ENCODE measurements around the gene RIPK4. TPM values are rescaled to one million over a fixed set of nuclear protein-coding genes. Genes with fewer than 3 reads are reported as not detected.
"Not testable (repeated sequence)": the region's sequence is repeated elsewhere in the genome, so short reads cannot be mapped to it uniquely, and the experiment has no call there.

The RIPK4 gene
- total RNA-seq, 2 experiments from 2014 or later: 0.56 to 0.64 TPM

- Mint-ChIP-seq H3K27me3 (peaks cover 11% of the 10 kb centered on the region), H3K27ac (no peak overlapping the region), H3K36me3 (ENCODE audit: low read depth) (no peaks in the 10 kb centered on the region), H3K4me1 (peaks cover 9% of the 10 kb centered on the region), H3K9me3 (ENCODE audit: low read depth) (peaks cover 8% of the 10 kb centered on the region), H3K4me3 (no peak overlapping the region)
- POLR2A ChIA-PET: no interaction called here
- DNase-seq (no peak), ATAC-seq (no peak)
- intact Hi-C loops (cut with DNase I, micrococcal nuclease): no loop called here
- CTCF ChIA-PET: no interaction called here
Observed at GRCh38 chr21:41707231-41707959, 59.5 kb downstream of the RIPK4 start.

DNA sequence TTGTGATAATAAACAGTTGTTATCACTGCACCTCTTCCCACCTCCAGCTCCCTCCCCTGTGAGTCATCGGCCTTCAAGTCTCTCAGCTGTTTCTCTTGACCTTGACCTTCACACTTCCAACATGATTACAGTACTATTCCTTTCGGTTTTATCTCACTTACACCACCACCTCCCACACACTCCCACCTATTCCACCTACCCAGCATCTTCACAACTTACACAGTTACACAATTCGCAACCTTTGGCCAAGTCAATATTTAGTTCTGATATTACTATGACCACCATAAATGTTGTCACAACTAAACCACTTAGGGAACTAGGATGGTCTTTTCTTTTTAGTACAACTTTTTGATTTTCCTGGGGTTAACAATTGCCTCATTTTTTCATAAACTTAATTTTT lies 60.2 kb downstream of the RIPK4 start:
- intact Hi-C loops (cut with DNase I, micrococcal nuclease): no loop called here
- H3K27me3 Mint-ChIP-seq: peaks cover 8% of the 10 kb centered on the region
- POLR2A ChIA-PET: no interaction called here
- H3K4me3 Mint-ChIP-seq: no peak overlapping the region
- peaks cover 8% of the 10 kb centered on the region for H3K9me3 Mint-ChIP-seq (ENCODE audit: low read depth)
- no peaks in the 10 kb centered on the region for H3K36me3 Mint-ChIP-seq (ENCODE audit: low read depth)
- peaks cover 9% of the 10 kb centered on the region for H3K4me1 Mint-ChIP-seq
- peak; percentile 60 for ATAC-seq
- DNase-seq: peak; percentile 58
- CTCF ChIA-PET: no interaction called here
- H3K27ac Mint-ChIP-seq: no peak overlapping the region

DNA sequence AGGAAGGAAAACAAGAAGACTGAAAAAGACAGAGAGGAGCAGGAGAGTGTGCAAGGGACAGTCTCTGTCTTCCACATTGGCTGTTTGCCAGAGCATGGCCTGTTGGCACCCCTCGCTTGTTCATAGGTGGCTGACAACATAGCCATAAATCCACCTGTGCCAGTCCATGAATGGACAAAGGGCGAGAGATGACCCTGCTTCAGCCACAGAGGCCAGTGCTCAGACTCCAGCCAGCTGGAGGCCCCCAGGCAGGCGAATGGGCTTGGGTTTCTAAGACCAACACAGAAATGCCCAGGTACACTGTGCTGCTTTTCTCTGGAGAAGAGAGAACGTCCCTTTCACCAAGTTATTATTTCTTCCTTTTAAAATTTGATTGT lies 60.6 kb downstream of the RIPK4 start:
- Mint-ChIP-seq H3K36me3 (ENCODE audit: low read depth) (no peaks in the 10 kb centered on the region), H3K4me3 (no peak overlapping the region), H3K9me3 (ENCODE audit: low read depth) (peaks cover 8% of the 10 kb centered on the region), H3K27me3 (peaks cover 7% of the 10 kb centered on the region), H3K27ac (no peak overlapping the region), H3K4me1 (peaks cover 9% of the 10 kb centered on the region)
- intact Hi-C loops (cut with DNase I, micrococcal nuclease): no loop called here
- ChIA-PET POLR2A (no interaction called here), CTCF (no interaction called here)
- ATAC-seq: no peak
- no peak for DNase-seq

GRCh38 chr21:41705546-41706262 lies 61.1 kb downstream of the RIPK4 start:
- Mint-ChIP-seq H3K4me3 (no peak overlapping the region), H3K4me1 (peaks cover 9% of the 10 kb centered on the region), H3K36me3 (ENCODE audit: low read depth) (no peaks in the 10 kb centered on the region), H3K27ac (no peak overlapping the region), H3K27me3 (peaks cover 10% of the 10 kb centered on the region), H3K9me3 (ENCODE audit: low read depth) (peaks cover 8% of the 10 kb centered on the region)
- ChIA-PET POLR2A (no interaction called here), CTCF (no interaction called here)
- intact Hi-C loops (cut with DNase I, micrococcal nuclease): no loop called here
- DNase-seq (no peak), ATAC-seq (no peak)

- no peak overlapping the region for H3K4me3 Mint-ChIP-seq
- peaks cover 8% of the 10 kb centered on the region for H3K9me3 Mint-ChIP-seq (ENCODE audit: low read depth)
- ChIA-PET CTCF (no interaction called here), POLR2A (no interaction called here)
- intact Hi-C loops (cut with DNase I, micrococcal nuclease): no loop called here
- DNase-seq (no peak), ATAC-seq (no peak)
- H3K36me3 Mint-ChIP-seq (ENCODE audit: low read depth): no peaks in the 10 kb centered on the region
- H3K27ac Mint-ChIP-seq: no peak overlapping the region
- H3K27me3 Mint-ChIP-seq: peaks cover 6% of the 10 kb centered on the region
- peaks cover 9% of the 10 kb centered on the region for H3K4me1 Mint-ChIP-seq
Observed at GRCh38 chr21:41703857-41704501, 62.9 kb downstream of the RIPK4 start.

DNA sequence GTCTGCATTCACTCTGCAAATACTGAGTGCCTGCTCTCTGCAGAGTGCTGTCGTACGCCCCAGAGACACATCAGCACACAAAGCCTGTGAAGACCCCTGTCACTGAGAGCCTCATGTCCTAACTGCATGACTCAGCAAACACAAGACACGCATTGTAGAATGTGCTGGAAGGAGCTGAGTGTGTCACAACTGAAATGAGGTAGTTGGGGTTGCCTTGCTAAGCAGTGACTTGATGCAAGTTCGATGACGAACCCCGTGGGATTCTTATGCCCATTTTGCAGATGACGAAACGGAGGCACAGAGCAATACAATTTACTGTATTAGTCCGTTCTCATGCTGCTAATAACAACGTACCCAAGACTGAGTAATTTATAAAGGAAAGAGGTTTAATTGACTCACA lies 65.1 kb downstream of the RIPK4 start:
- CTCF ChIA-PET: no interaction called here
- DNase-seq (no peak), ATAC-seq (no peak)
- intact Hi-C loops (cut with DNase I, micrococcal nuclease): no loop called here
- Mint-ChIP-seq H3K27ac (no peak overlapping the region), H3K36me3 (ENCODE audit: low read depth) (no peaks in the 10 kb centered on the region), H3K9me3 (ENCODE audit: low read depth) (peaks cover 2% of the 10 kb centered on the region), H3K4me1 (peaks cover 2% of the 10 kb centered on the region), H3K27me3 (peaks cover 3% of the 10 kb centered on the region), H3K4me3 (no peak overlapping the region)
- POLR2A ChIA-PET: no interaction called here

DNA sequence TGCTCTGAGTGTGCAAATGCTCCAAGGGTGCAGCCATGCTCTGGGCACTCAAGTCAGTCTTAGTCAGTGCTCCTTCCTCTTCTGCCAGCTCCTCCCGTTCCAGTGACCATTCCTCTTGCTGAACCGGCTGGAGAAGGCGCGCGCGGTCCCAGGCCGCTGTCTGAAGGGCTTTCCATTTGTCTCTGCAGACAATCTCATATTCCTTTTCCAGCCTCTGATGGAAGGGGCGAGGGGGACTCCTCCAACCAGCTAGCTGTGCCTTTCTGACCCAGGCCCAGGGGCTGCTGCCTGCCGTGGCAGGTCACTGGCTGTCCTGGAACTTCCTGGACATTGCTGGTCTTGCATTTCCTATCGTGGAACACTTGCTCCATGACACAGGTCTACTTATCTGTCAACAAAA lies 67.5 kb downstream of the RIPK4 start:
- no peaks in the 10 kb centered on the region for H3K4me1 Mint-ChIP-seq
- no peak overlapping the region for H3K27ac Mint-ChIP-seq
- ChIA-PET CTCF (interaction anchor here (1.3 kb wide), 1 partner anchor 14 kb away, joined by 5 read pairs; no protein-coding TSS in a partner anchor), POLR2A (no interaction called here)
- H3K36me3 Mint-ChIP-seq (ENCODE audit: low read depth): no peaks in the 10 kb centered on the region
- no peak for ATAC-seq
- H3K4me3 Mint-ChIP-seq: no peak overlapping the region
- peaks cover 4% of the 10 kb centered on the region for H3K27me3 Mint-ChIP-seq
- H3K9me3 Mint-ChIP-seq (ENCODE audit: low read depth): no peaks in the 10 kb centered on the region
- intact Hi-C loops (cut with DNase I, micrococcal nuclease): no loop called here
- DNase-seq: no peak

DNA sequence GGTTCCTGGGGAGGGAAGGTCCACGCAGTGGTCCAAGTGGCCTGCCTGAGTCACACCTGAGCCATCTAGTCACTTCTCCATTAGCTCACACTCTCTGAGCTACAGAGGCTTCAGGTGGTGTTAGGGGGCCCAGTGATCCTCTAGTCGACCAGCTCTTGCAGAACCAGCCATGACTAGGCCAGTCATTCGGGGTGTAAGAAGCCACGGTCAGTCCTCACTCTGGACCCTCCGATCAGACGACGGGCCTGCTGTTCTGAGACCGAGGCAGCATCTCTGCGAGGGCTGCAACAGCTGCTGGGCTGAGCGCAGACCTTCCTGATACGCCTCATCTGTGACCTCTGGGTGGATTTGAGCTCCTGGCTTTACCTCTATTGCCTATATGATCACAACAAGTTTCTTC lies 68.8 kb downstream of the RIPK4 start:
- ATAC-seq (no peak), DNase-seq (no peak)
- H3K9me3 Mint-ChIP-seq (ENCODE audit: low read depth): no peaks in the 10 kb centered on the region
- intact Hi-C loops (cut with DNase I, micrococcal nuclease): no loop called here
- H3K4me3 Mint-ChIP-seq: no peak overlapping the region
- H3K27me3 Mint-ChIP-seq: peaks cover 10% of the 10 kb centered on the region
- ChIA-PET CTCF (interaction anchor here (0.8 to 1.3 kb wide), 2 partner anchors 12 to 34 kb away, joined by 3 to 5 read pairs; no protein-coding TSS in a partner anchor), POLR2A (no interaction called here)
- H3K4me1 Mint-ChIP-seq: no peaks in the 10 kb centered on the region
- no peaks in the 10 kb centered on the region for H3K36me3 Mint-ChIP-seq (ENCODE audit: low read depth)
- no peak overlapping the region for H3K27ac Mint-ChIP-seq

GRCh38 chr21:41695513-41695912 lies 71.3 kb downstream of the RIPK4 start:
- ChIA-PET POLR2A (no interaction called here), CTCF (interaction anchor here (1.0 kb wide), 1 partner anchor 26 kb away, joined by 3 read pairs; no protein-coding TSS in a partner anchor)
- intact Hi-C loops (cut with DNase I, micrococcal nuclease): no loop called here
- no peak overlapping the region for H3K27ac Mint-ChIP-seq
- DNase-seq: no peak
- H3K27me3 Mint-ChIP-seq: peaks cover 14% of the 10 kb centered on the region
- H3K4me1 Mint-ChIP-seq: no peaks in the 10 kb centered on the region
- no peak for ATAC-seq
- no peaks in the 10 kb centered on the region for H3K36me3 Mint-ChIP-seq (ENCODE audit: low read depth)
- H3K9me3 Mint-ChIP-seq (ENCODE audit: low read depth): no peaks in the 10 kb centered on the region
- no peak overlapping the region for H3K4me3 Mint-ChIP-seq

- ATAC-seq; DNase-seq; H3K36me3 Mint-ChIP-seq (ENCODE audit: low read depth); POLR2A ChIA-PET; intact Hi-C loops (cut with DNase I, micrococcal nuclease); H3K9me3 Mint-ChIP-seq (ENCODE audit: low read depth); H3K4me1 Mint-ChIP-seq; H3K4me3 Mint-ChIP-seq; H3K27ac Mint-ChIP-seq; CTCF ChIA-PET: not testable (repeated sequence)
- H3K27me3 Mint-ChIP-seq: peaks cover 14% of the 10 kb centered on the region
Observed at GRCh38 chr21:41694042-41694441, 72.8 kb downstream of the RIPK4 start.

GRCh38 chr21:41692185-41692565 lies 74.7 kb downstream of the RIPK4 start:
- no peak overlapping the region for H3K4me3 Mint-ChIP-seq
- H3K4me1 Mint-ChIP-seq: no peaks in the 10 kb centered on the region
- CTCF ChIA-PET: no interaction called here
- H3K36me3 Mint-ChIP-seq (ENCODE audit: low read depth): no peaks in the 10 kb centered on the region
- peaks cover 14% of the 10 kb centered on the region for H3K27me3 Mint-ChIP-seq
- DNase-seq: no peak
- no peaks in the 10 kb centered on the region for H3K9me3 Mint-ChIP-seq (ENCODE audit: low read depth)
- intact Hi-C loops (cut with DNase I, micrococcal nuclease): no loop called here
- POLR2A ChIA-PET: no interaction called here
- no peak for ATAC-seq
- H3K27ac Mint-ChIP-seq: no peak overlapping the region
